Activated CD4-positive, alpha-beta T cell treated with anti-CD3 and anti-CD28 coated beads, Interleukin-2, amount 10 ng/mL, durations not matched to agents 7 days and 5 days (primary cell): ENCODE measurements around the gene BACH2. TPM values are rescaled to one million over a fixed set of nuclear protein-coding genes. Genes with fewer than 3 reads are reported as not detected.
A peak's percentile ranks its signal among the peaks of the same experiment; 100 is the strongest.

Source experiments
- CTCF ChIA-PET: fragments of 350-600 bp; sonication (Branson Sonifier 250); formaldehyde crosslinking; loops from one replicate; lab custom pipeline; 2021; ENCODE audit warnings: antibody characterized with exemption; lab: Charles Lee
- POLR2A ChIA-PET: fragments of 350-600 bp; sonication (Branson Sonifier 250); formaldehyde crosslinking; loops from one replicate; lab custom pipeline; 2021; ENCODE audit warnings: antibody characterized with exemption; lab: Charles Lee
- DNase-seq: peaks from one replicate; pipeline ENCODE4 v3.0.0-alpha.2; 2020
- H3K27ac Mint-ChIP-seq: one replicate; pipeline ENCODE4 v1.8.0; 2021; ENCODE audit warnings: mild to moderate bottlenecking, moderate library complexity, mixed read lengths
- H3K27me3 Mint-ChIP-seq: one replicate; pipeline ENCODE4 v1.8.0; 2021; ENCODE audit warnings: mixed read lengths
- H3K36me3 Mint-ChIP-seq: one replicate; pipeline ENCODE4 v1.8.0; 2021; ENCODE audit warnings: low read depth, mixed read lengths
- H3K4me1 Mint-ChIP-seq: one replicate; pipeline ENCODE4 v1.8.0; 2021; ENCODE audit warnings: mixed read lengths
- H3K4me3 Mint-ChIP-seq: one replicate; pipeline ENCODE4 v1.8.0; 2021; ENCODE audit warnings: mild to moderate bottlenecking, moderate library complexity, mixed read lengths
- H3K9me3 Mint-ChIP-seq: one replicate; pipeline ENCODE4 v1.8.0; 2021; ENCODE audit warnings: mixed read lengths
- total RNA-seq, 2 experiments: library from RNA; stranded (reverse); gene quantifications; one replicate each; pipeline ENCODE4 v1.2.3, GENCODE V29; 2021

Gene BACH2
- total RNA-seq, 2 experiments from 2014 or later, result 59.4 to 61.6 TPM

GRCh38 chr6:90005048-90005827 lies 291.4 kb downstream of the BACH2 start:
- Mint-ChIP-seq H3K36me3 (peaks cover 48% of the 10 kb centered on the region), H3K27me3 (no peaks in the 10 kb centered on the region), H3K4me1 (peaks cover 32% of the 10 kb centered on the region), H3K27ac (no peak overlapping the region), H3K9me3 (no peaks in the 10 kb centered on the region), H3K4me3 (no peak overlapping the region)
- no peak for DNase-seq
- ChIA-PET CTCF (interaction anchor here (0.8 kb wide), 1 partner anchor 65 kb away, joined by 3 read pairs; no protein-coding TSS in a partner anchor), POLR2A (no interaction called here)

- CTCF ChIA-PET, result no interaction called here
- no peak for DNase-seq
- Mint-ChIP-seq H3K4me1 (peaks cover 27% of the 10 kb centered on the region), H3K4me3 (no peak overlapping the region), H3K27me3 (no peaks in the 10 kb centered on the region), H3K27ac (no peak overlapping the region), H3K36me3 (peaks cover 48% of the 10 kb centered on the region), H3K9me3 (no peaks in the 10 kb centered on the region)
- POLR2A ChIA-PET, result no interaction called here
These were observed 292.1 kb downstream of the BACH2 start for GRCh38 chr6:90004511-90004910.

GRCh38 chr6:90003941-90004340 lies 292.7 kb downstream of the BACH2 start:
- Mint-ChIP-seq H3K27me3 (no peaks in the 10 kb centered on the region), H3K27ac (no peak overlapping the region), H3K9me3 (no peaks in the 10 kb centered on the region), H3K36me3 (peaks cover 43% of the 10 kb centered on the region), H3K4me1 (peaks cover 23% of the 10 kb centered on the region), H3K4me3 (no peak overlapping the region)
- no peak for DNase-seq
- ChIA-PET POLR2A (no interaction called here), CTCF (interaction anchor here (1.5 kb wide), 1 partner anchor 29 kb away, joined by 3 read pairs; no protein-coding TSS in a partner anchor)

GRCh38 chr6:90003069-90003795 lies 293.4 kb downstream of the BACH2 start:
- ChIA-PET CTCF (interaction anchor here (1.1 to 1.5 kb wide), 2 partner anchors 16 to 28 kb away, joined by 3 to 4 read pairs; no protein-coding TSS in a partner anchor), POLR2A (interaction anchor here (0.6 kb wide), 1 partner anchor 458 kb away, joined by 3 read pairs; no protein-coding TSS in a partner anchor)
- H3K4me3 Mint-ChIP-seq, result no peak overlapping the region
- no peak overlapping the region for H3K27ac Mint-ChIP-seq
- no peaks in the 10 kb centered on the region for H3K27me3 Mint-ChIP-seq
- peaks cover 43% of the 10 kb centered on the region for H3K36me3 Mint-ChIP-seq
- no peak for DNase-seq
- peaks cover 22% of the 10 kb centered on the region for H3K4me1 Mint-ChIP-seq
- no peaks in the 10 kb centered on the region for H3K9me3 Mint-ChIP-seq

DNA sequence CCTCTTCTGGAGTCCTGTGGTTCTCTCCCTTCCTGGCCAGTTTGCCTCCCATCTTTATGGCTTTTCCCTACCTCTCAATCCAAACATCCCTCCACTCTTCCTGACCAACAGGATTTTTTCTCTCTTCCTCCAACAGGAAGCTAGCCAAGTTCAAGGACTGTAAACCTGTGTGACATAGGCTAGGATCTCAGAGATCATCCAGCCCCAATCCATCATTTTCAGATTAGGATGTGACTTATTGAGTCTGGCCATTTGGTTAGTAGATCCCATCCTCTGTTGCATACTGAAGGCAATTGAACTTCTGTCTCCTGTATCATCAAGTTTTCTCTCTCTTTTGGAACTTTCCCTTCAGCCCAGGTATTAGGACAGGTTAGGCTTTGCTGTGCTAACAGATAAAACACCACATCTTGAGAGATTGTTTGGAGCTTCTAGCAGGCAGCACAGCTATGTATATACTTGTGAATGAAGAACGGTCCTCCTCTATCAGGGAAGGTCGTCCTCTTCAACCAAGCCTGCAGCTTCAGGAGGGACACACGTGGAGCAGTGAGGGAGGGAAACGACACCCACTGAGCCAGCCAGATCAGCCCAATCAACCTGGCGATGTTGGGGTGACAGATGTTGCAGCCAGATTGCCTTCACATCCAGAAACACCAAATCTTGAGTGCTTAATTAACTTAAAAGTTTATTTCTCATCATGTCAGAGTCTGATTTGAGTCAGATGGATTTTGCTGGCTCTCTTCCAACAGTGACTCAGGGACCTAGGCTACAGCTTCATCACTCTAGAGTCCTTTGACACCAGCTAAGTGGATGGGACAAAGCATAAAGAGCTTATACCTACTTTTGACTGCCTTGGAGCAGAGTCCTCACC lies 295.5 kb downstream of the BACH2 start:
- POLR2A ChIA-PET, result no interaction called here

DNA sequence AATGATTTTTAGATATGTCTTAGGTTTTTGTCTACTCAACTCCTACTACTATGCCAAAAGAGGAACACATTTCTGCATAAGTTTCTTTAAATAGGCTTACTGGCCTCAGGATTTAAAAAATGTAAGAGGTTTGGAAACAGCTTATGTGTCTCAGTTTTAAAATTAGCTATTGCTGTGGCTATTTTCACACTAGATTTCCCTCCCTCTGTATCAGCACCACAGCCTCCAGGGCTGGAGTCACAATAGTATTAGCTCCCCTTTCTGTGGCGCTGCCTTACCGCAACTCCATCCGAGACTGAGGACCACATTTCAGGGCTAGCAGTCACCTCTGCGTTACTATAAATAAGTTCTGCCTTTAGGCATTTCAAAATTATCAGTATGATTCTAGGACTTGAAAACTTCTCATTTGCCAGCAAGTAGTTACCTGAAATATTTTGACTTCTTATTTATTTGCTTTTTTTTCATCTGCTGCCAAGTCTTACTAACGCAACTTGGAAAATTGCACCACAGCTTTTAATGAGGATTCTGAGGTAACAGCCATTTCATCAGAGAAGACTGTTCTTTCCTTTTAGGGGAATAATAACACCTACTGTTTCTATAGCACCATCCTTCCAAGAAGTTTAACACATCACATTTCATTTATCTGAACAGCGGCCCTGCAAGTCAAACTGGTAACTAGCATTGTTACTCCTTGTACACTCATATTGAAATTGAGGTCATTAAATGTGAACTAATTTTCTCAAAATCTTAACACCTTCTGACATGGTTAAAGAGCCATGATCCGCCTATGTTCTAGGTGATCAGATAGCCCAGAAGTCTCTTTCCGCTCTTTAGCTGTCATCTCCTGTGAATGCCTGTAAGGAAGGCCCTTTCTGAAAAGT lies 296.5 kb downstream of the BACH2 start:
- Mint-ChIP-seq H3K27ac (peak overlapping the region; percentile 27), H3K36me3 (peaks cover 46% of the 10 kb centered on the region), H3K4me3 (no peak overlapping the region), H3K9me3 (no peaks in the 10 kb centered on the region), H3K4me1 (peaks cover 34% of the 10 kb centered on the region), H3K27me3 (no peaks in the 10 kb centered on the region)
- CTCF ChIA-PET, result interaction anchor here (1.2 to 2.0 kb wide), 4 partner anchors 12 to 160 kb away, joined by 3 to 7 read pairs (median 3); no protein-coding TSS in a partner anchor
- POLR2A ChIA-PET, result no interaction called here
- DNase-seq, result no peak

More for the DNA sequence above, 295.5 kb downstream of the BACH2 start:
- no peak overlapping the region for H3K4me3 Mint-ChIP-seq
- DNase-seq, result no peak
- peaks cover 36% of the 10 kb centered on the region for H3K4me1 Mint-ChIP-seq
- H3K27ac Mint-ChIP-seq, result no peak overlapping the region
- CTCF ChIA-PET, result interaction anchor here (1.3 to 2.0 kb wide), 3 partner anchors 15 to 159 kb away, joined by 3 to 7 read pairs (median 3); no protein-coding TSS in a partner anchor
- H3K9me3 Mint-ChIP-seq, result no peaks in the 10 kb centered on the region
- peaks cover 46% of the 10 kb centered on the region for H3K36me3 Mint-ChIP-seq
- H3K27me3 Mint-ChIP-seq, result no peaks in the 10 kb centered on the region

GRCh38 chr6:89999154-89999553 lies 297.5 kb downstream of the BACH2 start:
- peaks cover 26% of the 10 kb centered on the region for H3K4me1 Mint-ChIP-seq
- no peak for DNase-seq
- ChIA-PET POLR2A (no interaction called here), CTCF (interaction anchor here (1.2 kb wide), 1 partner anchor 11 kb away, joined by 3 read pairs; no protein-coding TSS in a partner anchor)
- H3K9me3 Mint-ChIP-seq, result no peaks in the 10 kb centered on the region
- H3K27ac Mint-ChIP-seq, result no peak overlapping the region
- peaks cover 41% of the 10 kb centered on the region for H3K36me3 Mint-ChIP-seq
- H3K4me3 Mint-ChIP-seq, result no peak overlapping the region
- H3K27me3 Mint-ChIP-seq, result no peaks in the 10 kb centered on the region

GRCh38 chr6:89997456-89998445 lies 298.9 kb downstream of the BACH2 start:
- Mint-ChIP-seq H3K27ac (no peak overlapping the region), H3K9me3 (no peaks in the 10 kb centered on the region), H3K4me1 (peaks cover 29% of the 10 kb centered on the region), H3K36me3 (peaks cover 43% of the 10 kb centered on the region), H3K27me3 (no peaks in the 10 kb centered on the region), H3K4me3 (no peak overlapping the region)
- ChIA-PET CTCF (interaction anchor here (0.6 kb wide), 2 partner anchors 12 to 87 kb away, joined by 3 read pairs; no protein-coding TSS in a partner anchor), POLR2A (no interaction called here)
- DNase-seq, result no peak

- Mint-ChIP-seq H3K27ac (no peak overlapping the region), H3K4me1 (peaks cover 56% of the 10 kb centered on the region), H3K4me3 (no peak overlapping the region), H3K9me3 (no peaks in the 10 kb centered on the region), H3K36me3 (peaks cover 66% of the 10 kb centered on the region), H3K27me3 (no peaks in the 10 kb centered on the region)
- ChIA-PET POLR2A (no interaction called here), CTCF (interaction anchor here (1.3 kb wide), 1 partner anchor 51 kb away, joined by 4 read pairs; no protein-coding TSS in a partner anchor)
- DNase-seq, result no peak
These were observed 303.2 kb downstream of the BACH2 start for GRCh38 chr6:89993411-89993810.

GRCh38 chr6:89992818-89993217 lies 303.8 kb downstream of the BACH2 start:
- CTCF ChIA-PET, result interaction anchor here (1.3 kb wide), 1 partner anchor 51 kb away, joined by 4 read pairs; no protein-coding TSS in a partner anchor
- Mint-ChIP-seq H3K27me3 (no peaks in the 10 kb centered on the region), H3K36me3 (peaks cover 65% of the 10 kb centered on the region), H3K9me3 (no peaks in the 10 kb centered on the region), H3K4me1 (peaks cover 56% of the 10 kb centered on the region), H3K4me3 (no peak overlapping the region), H3K27ac (no peak overlapping the region)
- POLR2A ChIA-PET, result no interaction called here
- DNase-seq, result no peak
